OCI-LY3 (cell line): ENCODE results near the gene UQCRC1.

ENCODE experiments used
- EZH2phosphoT487 ChIP-seq: fragments of 200-600 bp; shearing (Covaris generic); IDR thresholded peaks from 2 replicates; pipeline ENCODE4 v1.6.1; 2018; ENCODE audit warnings: antibody characterized with exemption, mixed run types, low read depth
- TF ChIP-seq, protein P1 (sequence below): fragments of 200-600, 300-600 bp; sonication (generic); IDR thresholded peaks from 2 replicates; pipeline ENCODE4 v1.5.1; 2014; ENCODE audit warnings: antibody characterized with exemption, low read length, low read depth

DNA sequence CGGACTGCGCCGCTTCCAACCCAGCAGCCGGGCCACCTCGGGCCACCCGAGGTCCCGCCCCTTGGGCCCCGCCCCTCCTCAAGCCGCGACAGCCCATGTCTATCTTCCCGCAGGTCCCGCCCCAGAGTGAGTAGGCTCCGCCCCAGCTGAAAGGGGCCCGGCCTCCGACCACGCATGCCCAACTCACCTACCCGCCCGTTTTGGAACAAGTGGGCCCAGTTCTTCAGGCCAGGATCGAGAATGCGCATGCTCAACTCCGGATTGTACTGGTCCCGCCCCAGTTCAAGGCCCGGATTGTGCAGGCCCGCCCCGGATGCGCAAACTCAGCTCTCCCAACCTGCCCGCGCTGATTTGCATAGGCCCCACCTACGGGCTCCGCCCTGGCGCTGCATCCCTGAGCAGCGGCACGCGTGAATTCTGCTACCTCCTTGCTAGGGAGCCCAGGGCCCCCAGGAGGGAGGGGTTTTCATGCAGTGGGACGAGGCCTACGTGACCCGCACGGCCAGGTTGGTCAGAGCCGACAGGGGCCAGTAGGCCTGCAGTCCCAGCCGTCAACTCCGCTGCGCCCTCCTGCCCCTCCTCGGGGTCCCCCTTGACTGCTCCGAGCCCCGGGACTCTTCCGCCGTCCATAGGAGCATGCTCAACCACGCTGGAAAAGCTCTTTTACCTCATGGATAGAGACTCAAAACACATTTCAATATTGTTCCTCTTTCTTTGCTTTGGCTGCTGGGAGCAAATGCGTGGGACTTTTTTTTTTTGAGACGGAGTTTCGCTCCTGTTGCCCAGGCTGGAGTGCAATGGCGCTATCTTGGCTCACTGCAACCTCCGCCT lies 52.4 kb downstream of the UQCRC1 start, which contains the start of gene PFKFB4:
- TF ChIP-seq, protein P1, sequence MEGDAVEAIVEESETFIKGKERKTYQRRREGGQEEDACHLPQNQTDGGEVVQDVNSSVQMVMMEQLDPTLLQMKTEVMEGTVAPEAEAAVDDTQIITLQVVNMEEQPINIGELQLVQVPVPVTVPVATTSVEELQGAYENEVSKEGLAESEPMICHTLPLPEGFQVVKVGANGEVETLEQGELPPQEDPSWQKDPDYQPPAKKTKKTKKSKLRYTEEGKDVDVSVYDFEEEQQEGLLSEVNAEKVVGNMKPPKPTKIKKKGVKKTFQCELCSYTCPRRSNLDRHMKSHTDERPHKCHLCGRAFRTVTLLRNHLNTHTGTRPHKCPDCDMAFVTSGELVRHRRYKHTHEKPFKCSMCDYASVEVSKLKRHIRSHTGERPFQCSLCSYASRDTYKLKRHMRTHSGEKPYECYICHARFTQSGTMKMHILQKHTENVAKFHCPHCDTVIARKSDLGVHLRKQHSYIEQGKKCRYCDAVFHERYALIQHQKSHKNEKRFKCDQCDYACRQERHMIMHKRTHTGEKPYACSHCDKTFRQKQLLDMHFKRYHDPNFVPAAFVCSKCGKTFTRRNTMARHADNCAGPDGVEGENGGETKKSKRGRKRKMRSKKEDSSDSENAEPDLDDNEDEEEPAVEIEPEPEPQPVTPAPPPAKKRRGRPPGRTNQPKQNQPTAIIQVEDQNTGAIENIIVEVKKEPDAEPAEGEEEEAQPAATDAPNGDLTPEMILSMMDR: no peak
- no peak for TF ChIP-seq EZH2phosphoT487
